GM23338 (cell line): ENCODE data around the gene ACP2. TPM values are rescaled to one million over a fixed set of nuclear protein-coding genes. Genes with fewer than 3 reads are reported as not detected.

Source experiments
- ATAC-seq: fragments of 200-7000 bp; cut with Tn5 transposase; 3 replicates; pipeline ENCODE4 v1.9.1; 2020
- DNase-seq: peaks from one replicate; pipeline ENCODE4 v3.0.0-alpha.2; 2015; ENCODE audit warnings: low spot score
- H2AFZ ChIP-seq: fragments of 200-600 bp; sonication (generic); 2 replicates; pipeline ENCODE4 v1.8.0; 2016; ENCODE audit warnings: antibody characterized with exemption, mild to moderate bottlenecking, moderate library complexity
- H3F3A ChIP-seq: fragments of 200-600 bp; sonication (generic); replicated peaks from 2 replicates; pipeline ENCODE4 v1.8.0; 2017; ENCODE audit warnings: antibody characterized with exemption, mixed run types, low read depth
- H3K27ac ChIP-seq: fragments of 200-600 bp; sonication (generic); 2 replicates; pipeline ENCODE4 v1.6.1; 2016; ENCODE audit warnings: low read depth
- H3K27me3 ChIP-seq: fragments of 200-600 bp; sonication (generic); 2 replicates; pipeline ENCODE4 v1.8.0; 2016; ENCODE audit warnings: mild to moderate bottlenecking, mixed run types, moderate library complexity; ENCODE audit not compliant: insufficient read depth
- H3K36me3 ChIP-seq: fragments of 200-600 bp; sonication (generic); 2 replicates; pipeline ENCODE4 v1.8.0; 2016; ENCODE audit warnings: mild to moderate bottlenecking; ENCODE audit not compliant: insufficient read depth
- H3K4me1 ChIP-seq: fragments of 200-600 bp; sonication (generic); 2 replicates; pipeline ENCODE4 v1.8.0; 2016; ENCODE audit warnings: mild to moderate bottlenecking, moderate library complexity; ENCODE audit not compliant: insufficient read depth
- H3K4me2 ChIP-seq: fragments of 200-600 bp; sonication (generic); 2 replicates; pipeline ENCODE4 v1.7.1; 2017; ENCODE audit warnings: mixed run types
- H3K4me3 ChIP-seq: fragments of 200-600 bp; sonication (generic); 2 replicates; pipeline ENCODE4 v1.6.1; 2016; ENCODE audit warnings: mixed run types
- H3K79me2 ChIP-seq: fragments of 200-600 bp; sonication (generic); replicated peaks from 2 replicates; pipeline ENCODE4 v1.8.0; 2017; ENCODE audit warnings: mild to moderate bottlenecking; ENCODE audit not compliant: insufficient read depth
- H3K9me2 ChIP-seq: fragments of 200-600 bp; sonication (generic); 2 replicates; pipeline ENCODE4 v1.8.0; 2017; ENCODE audit not compliant: insufficient read depth
- H4K20me1 ChIP-seq: fragments of 200-600 bp; sonication (generic); replicated peaks from 2 replicates; pipeline ENCODE4 v1.8.0; 2017; ENCODE audit warnings: mild to moderate bottlenecking; ENCODE audit not compliant: insufficient read depth
- H3K27ac Mint-ChIP-seq: 2 replicates; pipeline ENCODE4 v1.8.0; 2020; ENCODE audit warnings: inconsistent platforms, mild to moderate bottlenecking, moderate library complexity, mixed read lengths
- H3K27me3 Mint-ChIP-seq: 3 replicates; pipeline ENCODE4 v1.8.0; 2022; ENCODE audit warnings: low read depth, mild to moderate bottlenecking, moderate library complexity, mixed read lengths, inconsistent platforms; ENCODE audit not compliant: insufficient read depth, poor library complexity
- H3K36me3 Mint-ChIP-seq: 3 replicates; pipeline ENCODE4 v1.8.0; 2021; ENCODE audit warnings: low read depth, mild to moderate bottlenecking, inconsistent platforms, moderate library complexity, mixed read lengths
- H3K4me1 Mint-ChIP-seq: 3 replicates; pipeline ENCODE4 v1.8.0; 2020; ENCODE audit warnings: mild to moderate bottlenecking, inconsistent platforms, mixed read lengths
- H3K4me3 Mint-ChIP-seq: 3 replicates; pipeline ENCODE4 v1.8.0; 2021; ENCODE audit warnings: moderate library complexity, mild to moderate bottlenecking, inconsistent platforms, mixed read lengths
- H3K9me3 Mint-ChIP-seq: 3 replicates; pipeline ENCODE4 v1.8.0; 2020; ENCODE audit warnings: moderate library complexity, mild to moderate bottlenecking, inconsistent platforms, mixed read lengths
- CTCF ChIP-seq, 2 experiments: fragments of 200-600 bp in 1 of 2; sonication (generic) in 1 of 2; conservative IDR thresholded peaks; 2 replicates each; pipeline versions ENCODE4 v1.5.1 to v1.6.1; 2016 to 2017; ENCODE audit warnings: antibody characterized with exemption in 2 of 2, low read depth in 2 of 2, mild to moderate bottlenecking in 2 of 2, moderate library complexity in 1 of 2
- EZH2 ChIP-seq: fragments of 200-600 bp; sonication (generic); IDR thresholded peaks from one replicate; pipeline ENCODE4 v1.8.0; 2017; ENCODE audit warnings: antibody characterized with exemption, mild to moderate bottlenecking, low read depth; ENCODE audit not compliant: unreplicated experiment
- JUNB ChIP-seq: IDR thresholded peaks from one replicate; pipeline ENCODE4 v1.6.1; 2016; ENCODE audit warnings: antibody characterized with exemption; ENCODE audit not compliant: unreplicated experiment
- NANOG ChIP-seq: IDR thresholded peaks from 2 replicates; pipeline ENCODE4 v1.6.1; 2016; ENCODE audit warnings: antibody characterized with exemption, borderline replicate concordance
- POLR2AphosphoS5 ChIP-seq: IDR thresholded peaks from 2 replicates; pipeline ENCODE4 v1.6.1; 2016; ENCODE audit warnings: antibody characterized with exemption, low read depth
- ZNF114 ChIP-seq: fragments of 250-450 bp; sonication (Bioruptor Pico); IDR thresholded peaks from 2 replicates; pipeline ENCODE4 v1.5.0; 2020; ENCODE audit warnings: mild to moderate bottlenecking, moderate library complexity
- ZNF462 ChIP-seq: fragments of 250-450 bp; sonication (Bioruptor Pico); IDR thresholded peaks from 2 replicates; pipeline ENCODE4 v1.5.0; 2020; ENCODE audit warnings: mild to moderate bottlenecking, moderate library complexity
- polyA plus RNA-seq: library from polyadenylated mRNA; unstranded; fragments of >200 nt; fragmentation: Nextera tagmentation; extraction: Ambion mirVana; gene quantifications from 2 replicates; pipeline ENCODE4 v1.2.1, GENCODE V29; 2016
- total RNA-seq: library from RNA; depleted of rRNA; stranded (reverse); fragments of >200 nt; shearing (Covaris generic); gene quantifications from 2 replicates; pipeline ENCODE4 v1.2.3, GENCODE V29; 2014

ACP2 gene
- total and polyA plus RNA-seq, 2 experiments from 2014 or later: 7.3 to 32.1 TPM

- TF ChIP-seq ZNF462 (CRISPR knock-in tag) (no peak), EZH2 (no peak), NANOG (no peak), JUNB (no peak), ZNF114 (CRISPR knock-in tag) (no peak), CTCF (conservative IDR thresholded peaks at IDR 0.05; ENCODE audit: low read depth in 2 of 2) (peak; percentile 56 to 58), POLR2AphosphoS5 (peak; percentile 73)
- Histone ChIP-seq H3K4me3 (peak within 1 kb of the TSS; percentile 59), H4K20me1 (no peaks in the 10 kb centered on the region), H3F3A (peaks cover 13% of the 10 kb centered on the region), H3K27me3 (no peaks in the 10 kb centered on the region), H3K4me1 (peaks cover 33% of the 10 kb centered on the region), H3K27ac (peak within 1 kb of the TSS; percentile 96), H3K36me3 (no peaks in the 10 kb centered on the region), H3K9me2 (no peaks in the 10 kb centered on the region), H2AFZ (peak within 1 kb of the TSS; percentile 88; the same call in 1 of the 2 replicates), H3K79me2 (no peaks in the 10 kb centered on the region), H3K4me2 (peak within 1 kb of the TSS; percentile 88)
- H3K9me3 Mint-ChIP-seq: no peaks in the 10 kb centered on the region
- H3K27ac Mint-ChIP-seq: peak within 1 kb of the TSS; percentile 87
- H3K4me3 Mint-ChIP-seq: peak within 1 kb of the TSS; percentile 64
- H3K4me1 Mint-ChIP-seq: peaks cover 33% of the 10 kb centered on the region
- H3K36me3 Mint-ChIP-seq: no peaks in the 10 kb centered on the region
- ATAC-seq (peak; percentile 65), DNase-seq (peak; percentile 84)
- H3K27me3 Mint-ChIP-seq: peaks cover 2% of the 10 kb centered on the region
These were observed 9.1 kb upstream of the ACP2 start, which contains the start of gene NR1H3 for GRCh38 chr11:47257517-47258316. NR1H3 (plus strand) TSS chr11:47257996; CDS start chr11:47259217, 1,221 bp downstream.
